ENCODE results near the gene PRKG1. TPM values are rescaled to one million over a fixed set of nuclear protein-coding genes. Genes with fewer than 3 reads are reported as not detected.

PRKG1 gene
- total RNA-seq, 1 experiment from 2014 or later: 7.4 TPM

DNA sequence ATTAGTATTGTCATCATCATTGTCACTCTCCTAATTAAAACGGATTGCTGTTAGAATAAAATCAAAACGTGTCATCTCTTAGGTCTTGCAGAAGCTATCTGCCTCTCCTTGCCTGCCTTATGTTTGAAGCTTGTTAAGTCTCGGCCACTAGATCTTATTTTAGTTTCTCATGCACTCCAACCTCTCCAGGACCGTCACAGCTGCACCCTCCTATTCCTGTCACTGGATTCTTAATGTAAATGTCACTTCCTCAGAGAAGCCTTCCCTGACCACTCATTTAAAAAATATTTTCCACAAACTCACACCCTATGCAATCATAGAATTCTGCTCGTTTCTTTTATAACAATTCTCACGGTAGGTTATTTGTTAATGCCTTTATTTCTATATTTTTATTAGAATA lies 1135.9 kb downstream of the PRKG1 start:
- Histone ChIP-seq H3K9me3 (ENCODE audit: low read length) (no peaks in the 10 kb centered on the region), H3K4me3 (ENCODE audit: low read length) (no peak overlapping the region), H2AFZ (ENCODE audit: low read length) (peak overlapping the region; percentile 3; the same call in 1 of the 2 replicates), H3K9ac (ENCODE audit: low read length) (no peak overlapping the region), H3K9me2 (replicated peaks; ENCODE audit: low read length) (no peaks in the 10 kb centered on the region), H3K79me2 (ENCODE audit: low read length) (no peaks in the 10 kb centered on the region), H4K20me1 (ENCODE audit: low read length) (no peaks in the 10 kb centered on the region), H3K27ac (ENCODE audit: low read length) (no peak overlapping the region), H3K4me1 (ENCODE audit: insufficient read depth, low read length) (0 out of 2 replicates have a peak, but pooled peaks cover 5% of the 10 kb centered on the region), H3K27me3 (ENCODE audit: low read length) (no peaks in the 10 kb centered on the region), H3K36me3 (ENCODE audit: low read depth, low read length) (no peaks in the 10 kb centered on the region), H3K4me2 (ENCODE audit: low read length) (no peak overlapping the region), H3F3A (ENCODE audit: low read length, unreplicated experiment) (no peaks in the 10 kb centered on the region)
- POLR2A ChIA-PET (ENCODE audit: unreplicated experiment): interaction anchor here (0.7 kb wide), 1 partner anchor 22 kb away, joined by 4 read pairs; no protein-coding TSS in a partner anchor
- TF ChIP-seq, protein P1, sequence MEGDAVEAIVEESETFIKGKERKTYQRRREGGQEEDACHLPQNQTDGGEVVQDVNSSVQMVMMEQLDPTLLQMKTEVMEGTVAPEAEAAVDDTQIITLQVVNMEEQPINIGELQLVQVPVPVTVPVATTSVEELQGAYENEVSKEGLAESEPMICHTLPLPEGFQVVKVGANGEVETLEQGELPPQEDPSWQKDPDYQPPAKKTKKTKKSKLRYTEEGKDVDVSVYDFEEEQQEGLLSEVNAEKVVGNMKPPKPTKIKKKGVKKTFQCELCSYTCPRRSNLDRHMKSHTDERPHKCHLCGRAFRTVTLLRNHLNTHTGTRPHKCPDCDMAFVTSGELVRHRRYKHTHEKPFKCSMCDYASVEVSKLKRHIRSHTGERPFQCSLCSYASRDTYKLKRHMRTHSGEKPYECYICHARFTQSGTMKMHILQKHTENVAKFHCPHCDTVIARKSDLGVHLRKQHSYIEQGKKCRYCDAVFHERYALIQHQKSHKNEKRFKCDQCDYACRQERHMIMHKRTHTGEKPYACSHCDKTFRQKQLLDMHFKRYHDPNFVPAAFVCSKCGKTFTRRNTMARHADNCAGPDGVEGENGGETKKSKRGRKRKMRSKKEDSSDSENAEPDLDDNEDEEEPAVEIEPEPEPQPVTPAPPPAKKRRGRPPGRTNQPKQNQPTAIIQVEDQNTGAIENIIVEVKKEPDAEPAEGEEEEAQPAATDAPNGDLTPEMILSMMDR (conservative IDR thresholded peaks at IDR 0.05; ENCODE audit: low read depth, low read length): no peak
- TF ChIP-seq EZH2 (IDR thresholded peaks at IDR 0.05; ENCODE audit: low read length, unreplicated experiment) (no peak), EZH2phosphoT487 (IDR thresholded peaks at IDR 0.05; ENCODE audit: borderline replicate concordance, low read length) (no peak)
- no TSS peak for BruUV-seq (replicated peaks)
- ATAC-seq: peak; percentile 45
- CTCF ChIA-PET: no interaction called here
- intact Hi-C loops (cut with micrococcal nuclease): loop anchor here (10.0 kb wide), 2 partner anchors 505 to 665 kb away; no protein-coding TSS in a partner anchor
- DNase-seq: peak; percentile 38

DNA sequence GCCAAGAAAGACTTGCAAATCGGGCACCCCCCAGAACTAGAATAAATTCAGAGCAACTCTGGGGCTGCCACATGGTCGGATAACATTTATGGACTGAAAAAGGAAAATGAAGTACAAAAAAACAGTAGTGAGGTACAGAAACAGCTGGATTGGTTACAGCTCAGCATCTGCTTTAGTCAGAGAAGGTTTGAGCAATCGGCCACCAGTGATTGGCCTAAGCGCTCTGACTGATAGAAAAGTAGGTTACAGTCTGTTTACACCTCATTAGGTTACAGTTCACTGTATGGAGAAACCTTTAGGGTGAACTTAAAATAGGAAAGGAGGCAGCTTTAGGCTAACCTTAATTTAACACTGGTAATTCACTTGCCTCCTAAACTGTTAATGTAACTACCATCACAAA lies 1137.8 kb downstream of the PRKG1 start:
- H3K9me3 ChIP-seq (ENCODE audit: low read length): no peaks in the 10 kb centered on the region
- H3K4me2 ChIP-seq (ENCODE audit: low read length): no peak overlapping the region
- no peak overlapping the region for H2AFZ ChIP-seq (ENCODE audit: low read length)
- intact Hi-C loops (cut with micrococcal nuclease): loop anchor here (10.0 kb wide), 2 partner anchors 507 to 667 kb away; no protein-coding TSS in a partner anchor
- no peak overlapping the region for H3K27ac ChIP-seq (ENCODE audit: low read length)
- no peaks in the 10 kb centered on the region for H3K79me2 ChIP-seq (ENCODE audit: low read length)
- H3K9me2 ChIP-seq (replicated peaks; ENCODE audit: low read length): no peaks in the 10 kb centered on the region
- no peaks in the 10 kb centered on the region for H3F3A ChIP-seq (ENCODE audit: low read length, unreplicated experiment)
- BruUV-seq (replicated peaks): no TSS peak
- TF ChIP-seq EZH2phosphoT487 (IDR thresholded peaks at IDR 0.05; ENCODE audit: borderline replicate concordance, low read length) (no peak), EZH2 (IDR thresholded peaks at IDR 0.05; ENCODE audit: low read length, unreplicated experiment) (no peak)
- TF ChIP-seq, protein P1 (conservative IDR thresholded peaks at IDR 0.05; ENCODE audit: low read depth, low read length): no peak
- no peak overlapping the region for H3K4me3 ChIP-seq (ENCODE audit: low read length)
- ATAC-seq: no peak
- peaks cover 18% of the 10 kb centered on the region for H3K4me1 ChIP-seq (ENCODE audit: insufficient read depth, low read length)
- no peaks in the 10 kb centered on the region for H4K20me1 ChIP-seq (ENCODE audit: low read length)
- no peak for DNase-seq
- ChIA-PET CTCF (interaction anchor here (0.6 kb wide), 1 partner anchor 355 kb away, joined by 4 read pairs; no protein-coding TSS in a partner anchor), POLR2A (ENCODE audit: unreplicated experiment) (no interaction called here)
- H3K27me3 ChIP-seq (ENCODE audit: low read length): no peaks in the 10 kb centered on the region
- H3K36me3 ChIP-seq (ENCODE audit: low read depth, low read length): no peaks in the 10 kb centered on the region
- no peak overlapping the region for H3K9ac ChIP-seq (ENCODE audit: low read length)

DNA sequence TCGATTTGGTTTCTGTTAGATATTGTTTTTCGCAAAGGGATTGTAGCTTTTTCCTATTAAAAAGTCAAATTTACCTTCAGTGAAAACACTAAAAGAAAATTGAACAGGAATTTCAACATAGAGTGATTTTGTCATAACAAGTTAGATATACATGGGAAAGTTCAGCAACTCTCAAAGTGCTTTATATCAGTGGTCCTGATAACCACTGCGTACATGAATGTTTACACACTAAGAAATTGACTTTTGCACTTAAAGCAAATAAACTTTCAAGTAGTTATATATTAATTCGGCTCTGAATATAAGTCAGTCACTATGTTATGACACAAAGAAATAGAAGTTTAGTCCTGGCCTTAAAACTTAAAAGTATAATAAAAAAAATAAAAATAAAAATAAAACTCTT lies 1138.5 kb downstream of the PRKG1 start:
- Histone ChIP-seq H3K36me3 (ENCODE audit: low read depth, low read length) (no peaks in the 10 kb centered on the region), H3K4me2 (ENCODE audit: low read length) (no peak overlapping the region), H2AFZ (ENCODE audit: low read length) (no peak overlapping the region), H3K27ac (ENCODE audit: low read length) (no peak overlapping the region), H4K20me1 (ENCODE audit: low read length) (no peaks in the 10 kb centered on the region), H3K79me2 (ENCODE audit: low read length) (no peaks in the 10 kb centered on the region), H3K4me3 (ENCODE audit: low read length) (no peak overlapping the region), H3K27me3 (ENCODE audit: low read length) (no peaks in the 10 kb centered on the region), H3K9me2 (replicated peaks; ENCODE audit: low read length) (no peaks in the 10 kb centered on the region), H3K9me3 (ENCODE audit: low read length) (no peaks in the 10 kb centered on the region), H3K9ac (ENCODE audit: low read length) (no peak overlapping the region), H3F3A (ENCODE audit: low read length, unreplicated experiment) (no peaks in the 10 kb centered on the region), H3K4me1 (ENCODE audit: insufficient read depth, low read length) (peaks cover 24% of the 10 kb centered on the region)
- TF ChIP-seq EZH2 (IDR thresholded peaks at IDR 0.05; ENCODE audit: low read length, unreplicated experiment) (no peak), EZH2phosphoT487 (IDR thresholded peaks at IDR 0.05; ENCODE audit: borderline replicate concordance, low read length) (no peak)
- BruUV-seq (replicated peaks): no TSS peak
- ChIA-PET POLR2A (ENCODE audit: unreplicated experiment) (interaction anchor here (0.7 kb wide), 1 partner anchor 102 kb away, joined by 5 read pairs; the partner anchor contains the start of gene DKK1), CTCF (no interaction called here)
- intact Hi-C loops (cut with micrococcal nuclease): loop anchor here (10.0 kb wide), 2 partner anchors 508 to 668 kb away; no protein-coding TSS in a partner anchor
- DNase-seq (no peak), ATAC-seq (no peak)
